Neural progenitor cell (in vitro differentiated cells): Measurements from ENCODE around the gene OTOP2. TPM values are rescaled to one million over a fixed set of nuclear protein-coding genes. Genes with fewer than 3 reads are reported as not detected.
A peak's percentile ranks its signal among the peaks of the same experiment; 100 is the strongest.

ENCODE experiments used
- DNase-seq: peaks from one replicate; pipeline ENCODE4 v3.0.0-alpha.2; 2016; ENCODE audit warnings: low spot score
- H2AFZ ChIP-seq: fragments of 200-600 bp; sonication (generic); replicated peaks from 2 replicates; pipeline ENCODE4 v1.6.1; 2016; ENCODE audit warnings: antibody characterized with exemption
- H3F3A ChIP-seq: fragments of 200-600 bp; sonication (generic); 2 replicates; pipeline ENCODE4 v1.6.1; 2016; ENCODE audit warnings: antibody characterized with exemption, low read depth
- H3K27ac ChIP-seq: fragments of 200-600 bp; sonication (generic); 2 replicates; pipeline ENCODE4 v1.5.1; 2016; ENCODE audit warnings: mild to moderate bottlenecking
- H3K27me3 ChIP-seq: fragments of 200-600 bp; sonication (generic); 2 replicates; pipeline ENCODE4 v1.6.1; 2016; ENCODE audit warnings: mild to moderate bottlenecking, moderate library complexity
- H3K36me3 ChIP-seq: fragments of 200-600 bp; sonication (generic); 2 replicates; pipeline ENCODE4 v1.5.1; 2016
- H3K4me1 ChIP-seq: fragments of 200-600 bp; sonication (generic); 2 replicates; pipeline ENCODE4 v1.6.1; 2016; ENCODE audit warnings: mixed run types
- H3K4me2 ChIP-seq: fragments of 200-600 bp; sonication (generic); 2 replicates; pipeline ENCODE4 v1.6.1; 2016
- H3K4me3 ChIP-seq: fragments of 200-600 bp; sonication (generic); 2 replicates; pipeline ENCODE4 v1.5.1; 2016
- H3K79me2 ChIP-seq: fragments of 200-600 bp; sonication (generic); 2 replicates; pipeline ENCODE4 v1.6.1; 2016; ENCODE audit warnings: low read depth
- H3K9ac ChIP-seq: fragments of 200-600 bp; sonication (generic); 2 replicates; pipeline ENCODE4 v1.6.1; 2016
- H3K9me3 ChIP-seq: fragments of 200-600 bp; sonication (generic); 2 replicates; pipeline ENCODE4 v1.5.1; 2016; ENCODE audit warnings: low read depth
- H4K20me1 ChIP-seq: fragments of 200-600 bp; sonication (generic); 2 replicates; pipeline ENCODE4 v1.6.1; 2016; ENCODE audit warnings: low read depth
- H3K27ac Mint-ChIP-seq: 3 replicates; pipeline ENCODE4 v1.8.0; 2021; ENCODE audit warnings: mixed read lengths
- H3K27me3 Mint-ChIP-seq: 2 replicates; pipeline ENCODE4 v1.8.0; 2022; ENCODE audit warnings: low read depth, mild to moderate bottlenecking, inconsistent platforms, moderate library complexity, mixed read lengths; ENCODE audit not compliant: insufficient read depth
- H3K36me3 Mint-ChIP-seq: 3 replicates; pipeline ENCODE4 v1.8.0; 2021; ENCODE audit warnings: mixed read lengths
- H3K4me1 Mint-ChIP-seq: 3 replicates; pipeline ENCODE4 v1.8.0; 2021; ENCODE audit warnings: mixed read lengths
- H3K4me3 Mint-ChIP-seq: 3 replicates; pipeline ENCODE4 v1.8.0; 2021; ENCODE audit warnings: mild to moderate bottlenecking, moderate library complexity, mixed read lengths
- H3K9me3 Mint-ChIP-seq: 3 replicates; pipeline ENCODE4 v1.8.0; 2020; ENCODE audit warnings: mixed read lengths
- CTCF ChIP-seq: fragments of 200-600 bp; sonication (generic); IDR thresholded peaks from 2 replicates; pipeline ENCODE4 v1.5.1; 2017; ENCODE audit warnings: antibody characterized with exemption, mild to moderate bottlenecking
- EZH2 ChIP-seq: fragments of 200-600 bp; sonication (generic); IDR thresholded peaks from 2 replicates; pipeline ENCODE4 v1.6.1; 2017; ENCODE audit warnings: antibody characterized with exemption, mild to moderate bottlenecking, moderate library complexity
- EZH2phosphoT487 ChIP-seq: fragments of 200-600 bp; sonication (generic); IDR thresholded peaks from 2 replicates; pipeline ENCODE4 v1.6.1; 2017; ENCODE audit warnings: antibody characterized with exemption
- total RNA-seq: library from RNA; depleted of rRNA; stranded (reverse); fragments of >200 nt; gene quantifications from 2 replicates; pipeline ENCODE4 v1.2.3, GENCODE V29; 2015; ENCODE audit warnings: low replicate concordance

Gene OTOP2
- total RNA-seq, 1 donor from 2014 or later: not detected

- Histone ChIP-seq H3F3A (no peaks in the 10 kb centered on the region), H3K4me1 (peaks cover 21% of the 10 kb centered on the region), H3K4me3 (peak overlapping the region; percentile 49), H4K20me1 (peaks cover 3% of the 10 kb centered on the region), H3K36me3 (no peaks in the 10 kb centered on the region), H3K27ac (no peak overlapping the region), H3K79me2 (no peaks in the 10 kb centered on the region), H3K9me3 (no peaks in the 10 kb centered on the region), H3K9ac (no peak overlapping the region), H3K4me2 (peak overlapping the region; percentile 87), H2AFZ (no peak overlapping the region), H3K27me3 (peaks cover 74% of the 10 kb centered on the region)
- TF ChIP-seq EZH2: peak; percentile 91
- peak; percentile 85 for TF ChIP-seq CTCF
- peak; percentile 78 for TF ChIP-seq EZH2phosphoT487
- Mint-ChIP-seq H3K4me1 (peaks cover 13% of the 10 kb centered on the region), H3K4me3 (peak overlapping the region; percentile 55), H3K27ac (no peak overlapping the region), H3K27me3 (peaks cover 50% of the 10 kb centered on the region), H3K9me3 (no peaks in the 10 kb centered on the region), H3K36me3 (no peaks in the 10 kb centered on the region)
- peak; percentile 76 for DNase-seq
Measured at GRCh38 chr17:74923538-74924249, 379 bp upstream of the OTOP2 start.

DNA sequence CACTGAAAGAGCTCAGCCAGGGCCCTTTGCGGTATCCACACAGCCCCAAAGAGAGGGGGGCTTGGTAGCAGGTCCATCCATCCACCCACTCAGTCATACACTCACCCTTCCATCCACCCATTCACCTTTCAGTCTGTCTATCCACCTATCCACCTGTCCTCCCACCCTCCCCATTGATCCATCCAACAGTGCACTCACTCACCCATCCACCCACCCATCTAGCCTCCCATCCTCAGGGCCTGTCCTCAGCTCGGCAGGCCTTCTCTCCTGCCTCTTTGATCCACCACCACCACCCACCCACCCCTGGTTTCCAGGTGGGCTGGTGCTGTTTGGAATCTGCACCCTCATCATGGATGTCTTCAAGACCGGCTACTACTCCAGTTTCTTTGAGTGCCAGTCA is 1.2 kb downstream of the OTOP2 start:
- H3K27me3 Mint-ChIP-seq: peaks cover 56% of the 10 kb centered on the region
- no peak for TF ChIP-seq EZH2phosphoT487
- TF ChIP-seq EZH2: no peak
- TF ChIP-seq CTCF: no peak
- Histone ChIP-seq H3K4me1 (peaks cover 21% of the 10 kb centered on the region), H3K27me3 (peaks cover 90% of the 10 kb centered on the region), H4K20me1 (peaks cover 3% of the 10 kb centered on the region), H3K36me3 (no peaks in the 10 kb centered on the region), H3K4me3 (no peak overlapping the region), H3K27ac (no peak overlapping the region), H3K79me2 (no peaks in the 10 kb centered on the region), H3K9me3 (no peaks in the 10 kb centered on the region), H3K4me2 (no peak overlapping the region), H3F3A (no peaks in the 10 kb centered on the region), H2AFZ (no peak overlapping the region), H3K9ac (no peak overlapping the region)
- no peak for DNase-seq
- no peaks in the 10 kb centered on the region for H3K36me3 Mint-ChIP-seq
- no peaks in the 10 kb centered on the region for H3K9me3 Mint-ChIP-seq
- peaks cover 8% of the 10 kb centered on the region for H3K4me1 Mint-ChIP-seq
- peak overlapping the region; percentile 48 for H3K4me3 Mint-ChIP-seq
- H3K27ac Mint-ChIP-seq: no peak overlapping the region

- Histone ChIP-seq H3K9ac (no peak overlapping the region), H3K9me3 (no peaks in the 10 kb centered on the region), H2AFZ (no peak overlapping the region), H3K4me3 (no peak overlapping the region), H4K20me1 (peaks cover 9% of the 10 kb centered on the region), H3K27ac (no peak overlapping the region), H3K4me2 (no peak overlapping the region), H3K79me2 (no peaks in the 10 kb centered on the region), H3K4me1 (peaks cover 9% of the 10 kb centered on the region), H3F3A (no peaks in the 10 kb centered on the region), H3K36me3 (no peaks in the 10 kb centered on the region), H3K27me3 (peaks cover 99% of the 10 kb centered on the region)
- no peak overlapping the region for H3K27ac Mint-ChIP-seq
- peaks cover 2% of the 10 kb centered on the region for H3K4me1 Mint-ChIP-seq
- H3K27me3 Mint-ChIP-seq: peaks cover 70% of the 10 kb centered on the region
- H3K4me3 Mint-ChIP-seq: no peak overlapping the region
- DNase-seq: no peak
- no peaks in the 10 kb centered on the region for H3K9me3 Mint-ChIP-seq
- H3K36me3 Mint-ChIP-seq: no peaks in the 10 kb centered on the region
- TF ChIP-seq CTCF (no peak), EZH2 (no peak), EZH2phosphoT487 (no peak)
Measured at GRCh38 chr17:74928786-74929185, 4.7 kb downstream of the OTOP2 start.
